ENCODE measurements around the gene CNPY3. TPM values are rescaled to one million over a fixed set of nuclear protein-coding genes. Genes with fewer than 3 reads are reported as not detected.

The CNPY3 gene
- total and polyA plus RNA-seq, 2 of the 13 experiments (the other 11 are each of a cell fraction or from before 2014, with no cell fraction given) = 42.3 to 60.2 TPM

DNA sequence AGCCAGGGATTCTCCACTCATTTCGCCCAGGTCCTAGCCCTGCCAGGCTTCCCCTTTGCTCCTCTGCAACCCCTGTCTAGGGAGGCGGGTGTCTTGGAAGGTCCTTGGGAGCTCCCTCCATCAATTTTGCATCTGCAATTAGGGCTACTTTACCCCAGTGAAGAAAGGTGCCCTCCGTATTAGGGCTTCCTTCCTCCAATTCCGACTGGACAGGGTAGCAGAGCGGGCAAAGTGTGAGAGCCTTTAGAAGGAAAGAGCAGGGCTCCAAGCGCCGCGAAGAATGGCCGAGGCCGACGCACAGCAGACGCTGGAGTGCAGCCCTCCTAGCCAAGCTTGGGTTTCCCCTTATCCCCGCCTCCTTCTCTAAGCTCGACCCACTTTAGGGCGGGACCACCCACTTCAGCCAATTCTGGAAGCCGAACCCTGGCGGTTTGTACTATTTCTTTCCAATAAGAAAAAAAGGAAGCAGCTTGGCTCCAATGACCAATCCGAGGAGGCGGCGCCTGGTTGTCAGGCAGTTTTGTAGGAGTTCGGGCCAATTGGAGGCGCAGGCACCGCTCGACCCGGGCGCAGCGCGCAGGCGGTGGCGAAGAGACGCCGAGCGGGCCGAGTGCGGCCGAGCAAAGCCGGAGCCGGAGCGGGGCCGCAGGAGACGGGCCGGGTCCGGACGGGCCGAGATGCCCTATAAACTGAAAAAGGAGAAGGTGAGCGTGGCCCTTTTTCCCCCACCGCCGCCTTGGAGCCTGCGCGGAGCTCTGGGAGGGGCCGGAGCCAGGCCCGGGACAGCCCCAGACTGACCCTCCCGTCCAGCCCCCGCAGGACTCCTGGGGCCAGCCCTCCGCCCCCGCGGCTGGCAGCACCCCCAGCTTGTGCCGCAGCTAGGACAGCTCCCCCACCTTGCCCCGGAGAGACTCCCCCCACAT is 55.0 kb downstream of the CNPY3 start, which contains the start of gene PPP2R5D (continued):
- TF ChIP-seq ZNF629 (CRISPR knock-in tag; conservative IDR thresholded peaks at IDR 0.05) = peak; percentile 28; the same call in 1 of the 2 replicates
- peak; percentile 100 for TF ChIP-seq RFX5 (IDR thresholded peaks at IDR 0.05; ENCODE audit: low read depth, low read length)
- TF ChIP-seq ZNF350 (CRISPR knock-in tag; IDR thresholded peaks at IDR 0.05; ENCODE audit: borderline replicate concordance, low read depth) = no peak; the same call in 1 of the 2 replicates
- TF ChIP-seq, protein P1, sequence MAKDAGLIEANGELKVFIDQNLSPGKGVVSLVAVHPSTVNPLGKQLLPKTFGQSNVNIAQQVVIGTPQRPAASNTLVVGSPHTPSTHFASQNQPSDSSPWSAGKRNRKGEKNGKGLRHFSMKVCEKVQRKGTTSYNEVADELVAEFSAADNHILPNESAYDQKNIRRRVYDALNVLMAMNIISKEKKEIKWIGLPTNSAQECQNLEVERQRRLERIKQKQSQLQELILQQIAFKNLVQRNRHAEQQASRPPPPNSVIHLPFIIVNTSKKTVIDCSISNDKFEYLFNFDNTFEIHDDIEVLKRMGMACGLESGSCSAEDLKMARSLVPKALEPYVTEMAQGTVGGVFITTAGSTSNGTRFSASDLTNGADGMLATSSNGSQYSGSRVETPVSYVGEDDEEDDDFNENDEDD (CRISPR knock-in tag; IDR thresholded peaks at IDR 0.05; ENCODE audit: borderline replicate concordance) = peak; percentile 41; the same call in 1 of the 2 replicates
- TF ChIP-seq KMT2A (CRISPR knock-in tag; IDR thresholded peaks at IDR 0.05) = 0 out of 2 replicates have a peak, but pooled peaks have one; percentile 32
- TF ChIP-seq, protein P2, sequence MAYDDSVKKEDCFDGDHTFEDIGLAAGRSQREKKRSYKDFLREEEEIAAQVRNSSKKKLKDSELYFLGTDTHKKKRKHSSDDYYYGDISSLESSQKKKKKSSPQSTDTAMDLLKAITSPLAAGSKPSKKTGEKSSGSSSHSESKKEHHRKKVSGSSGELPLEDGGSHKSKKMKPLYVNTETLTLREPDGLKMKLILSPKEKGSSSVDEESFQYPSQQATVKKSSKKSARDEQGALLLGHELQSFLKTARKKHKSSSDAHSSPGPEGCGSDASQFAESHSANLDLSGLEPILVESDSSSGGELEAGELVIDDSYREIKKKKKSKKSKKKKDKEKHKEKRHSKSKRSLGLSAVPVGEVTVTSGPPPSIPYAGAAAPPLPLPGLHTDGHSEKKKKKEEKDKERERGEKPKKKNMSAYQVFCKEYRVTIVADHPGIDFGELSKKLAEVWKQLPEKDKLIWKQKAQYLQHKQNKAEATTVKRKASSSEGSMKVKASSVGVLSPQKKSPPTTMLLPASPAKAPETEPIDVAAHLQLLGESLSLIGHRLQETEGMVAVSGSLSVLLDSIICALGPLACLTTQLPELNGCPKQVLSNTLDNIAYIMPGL (CRISPR knock-in tag; IDR thresholded peaks at IDR 0.05; ENCODE audit: borderline replicate concordance in 1 of 2, low read depth in 1 of 2) = peak; percentile 44 to 53; a peak in 3 of 4 replicates
- peak; percentile 35; the same call in 1 of the 2 replicates for TF ChIP-seq ZNF333 (CRISPR knock-in tag; IDR thresholded peaks at IDR 0.05; ENCODE audit: borderline replicate concordance)
- TF ChIP-seq, protein P3, sequence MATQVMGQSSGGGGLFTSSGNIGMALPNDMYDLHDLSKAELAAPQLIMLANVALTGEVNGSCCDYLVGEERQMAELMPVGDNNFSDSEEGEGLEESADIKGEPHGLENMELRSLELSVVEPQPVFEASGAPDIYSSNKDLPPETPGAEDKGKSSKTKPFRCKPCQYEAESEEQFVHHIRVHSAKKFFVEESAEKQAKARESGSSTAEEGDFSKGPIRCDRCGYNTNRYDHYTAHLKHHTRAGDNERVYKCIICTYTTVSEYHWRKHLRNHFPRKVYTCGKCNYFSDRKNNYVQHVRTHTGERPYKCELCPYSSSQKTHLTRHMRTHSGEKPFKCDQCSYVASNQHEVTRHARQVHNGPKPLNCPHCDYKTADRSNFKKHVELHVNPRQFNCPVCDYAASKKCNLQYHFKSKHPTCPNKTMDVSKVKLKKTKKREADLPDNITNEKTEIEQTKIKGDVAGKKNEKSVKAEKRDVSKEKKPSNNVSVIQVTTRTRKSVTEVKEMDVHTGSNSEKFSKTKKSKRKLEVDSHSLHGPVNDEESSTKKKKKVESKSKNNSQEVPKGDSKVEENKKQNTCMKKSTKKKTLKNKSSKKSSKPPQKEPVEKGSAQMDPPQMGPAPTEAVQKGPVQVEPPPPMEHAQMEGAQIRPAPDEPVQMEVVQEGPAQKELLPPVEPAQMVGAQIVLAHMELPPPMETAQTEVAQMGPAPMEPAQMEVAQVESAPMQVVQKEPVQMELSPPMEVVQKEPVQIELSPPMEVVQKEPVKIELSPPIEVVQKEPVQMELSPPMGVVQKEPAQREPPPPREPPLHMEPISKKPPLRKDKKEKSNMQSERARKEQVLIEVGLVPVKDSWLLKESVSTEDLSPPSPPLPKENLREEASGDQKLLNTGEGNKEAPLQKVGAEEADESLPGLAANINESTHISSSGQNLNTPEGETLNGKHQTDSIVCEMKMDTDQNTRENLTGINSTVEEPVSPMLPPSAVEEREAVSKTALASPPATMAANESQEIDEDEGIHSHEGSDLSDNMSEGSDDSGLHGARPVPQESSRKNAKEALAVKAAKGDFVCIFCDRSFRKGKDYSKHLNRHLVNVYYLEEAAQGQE (IDR thresholded peaks at IDR 0.05; ENCODE audit: borderline replicate concordance in 1 of 2, low read depth in 1 of 2, low read length in 2 of 2) = peak in 1 of 2 experiments; percentile 73; a peak in 2 of 4 replicates
- TF ChIP-seq, protein P4, sequence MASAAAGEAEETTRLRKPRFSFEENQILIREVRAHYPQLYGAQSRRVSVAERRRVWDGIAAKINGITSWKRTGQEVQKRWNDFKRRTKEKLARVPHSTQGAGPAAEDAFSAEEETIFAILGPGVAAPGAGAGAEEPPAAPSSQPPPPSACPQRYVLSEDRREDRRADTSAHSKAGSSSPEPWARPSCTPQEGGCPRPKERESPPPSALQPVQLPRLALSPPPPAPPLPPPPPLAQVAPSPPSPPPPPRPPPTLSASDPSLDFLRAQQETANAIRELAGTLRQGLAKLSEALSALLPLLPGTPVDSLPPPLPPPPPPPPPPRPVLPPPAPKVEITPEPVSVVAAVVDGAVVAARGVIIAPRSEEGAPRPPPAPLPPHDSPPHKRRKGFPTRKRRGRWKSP (CRISPR knock-in tag; IDR thresholded peaks at IDR 0.05) = peak; percentile 69; the same call in 1 of the 2 replicates
- peak; percentile 61; the same call in 1 of the 2 replicates for TF ChIP-seq ZNF546 (CRISPR knock-in tag; conservative IDR thresholded peaks at IDR 0.05)
- no peak for TF ChIP-seq NONO (IDR thresholded peaks at IDR 0.05)
- no peak for TF ChIP-seq NONO (CRISPR knock-in tag; conservative IDR thresholded peaks at IDR 0.05)
- TF ChIP-seq ZMAT3 (CRISPR knock-in tag; conservative IDR thresholded peaks at IDR 0.05) = peak; percentile 57; the same call in 1 of the 2 replicates
- TF ChIP-seq ZNF230 (CRISPR knock-in tag; IDR thresholded peaks at IDR 0.05) = 0 out of 2 replicates have a peak, but pooled peaks have one; percentile 76
- peak; percentile 94 for TF ChIP-seq ZNF777 (CRISPR knock-in tag; IDR thresholded peaks at IDR 0.05)
- TF ChIP-seq, protein P5, sequence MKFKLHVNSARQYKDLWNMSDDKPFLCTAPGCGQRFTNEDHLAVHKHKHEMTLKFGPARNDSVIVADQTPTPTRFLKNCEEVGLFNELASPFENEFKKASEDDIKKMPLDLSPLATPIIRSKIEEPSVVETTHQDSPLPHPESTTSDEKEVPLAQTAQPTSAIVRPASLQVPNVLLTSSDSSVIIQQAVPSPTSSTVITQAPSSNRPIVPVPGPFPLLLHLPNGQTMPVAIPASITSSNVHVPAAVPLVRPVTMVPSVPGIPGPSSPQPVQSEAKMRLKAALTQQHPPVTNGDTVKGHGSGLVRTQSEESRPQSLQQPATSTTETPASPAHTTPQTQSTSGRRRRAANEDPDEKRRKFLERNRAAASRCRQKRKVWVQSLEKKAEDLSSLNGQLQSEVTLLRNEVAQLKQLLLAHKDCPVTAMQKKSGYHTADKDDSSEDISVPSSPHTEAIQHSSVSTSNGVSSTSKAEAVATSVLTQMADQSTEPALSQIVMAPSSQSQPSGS (CRISPR knock-in tag; IDR thresholded peaks at IDR 0.05) = peak; percentile 37; the same call in 1 of the 2 replicates
- TF ChIP-seq SP5 (CRISPR knock-in tag; IDR thresholded peaks at IDR 0.05; ENCODE audit: borderline replicate concordance, low read depth) = no peak
- peak; percentile 53; the same call in 1 of the 2 replicates for TF ChIP-seq ZNF790 (CRISPR knock-in tag; IDR thresholded peaks at IDR 0.05; ENCODE audit: borderline replicate concordance)
